GM19324 (cell line): ENCODE data around the gene RASSF7.
A peak's percentile ranks its signal among the peaks of the same experiment; 100 is the strongest.
"Not testable (repeated sequence)": the region's sequence is repeated elsewhere in the genome, so short reads cannot be mapped to it uniquely, and the experiment has no call there.

Source experiments
- ATAC-seq: cut with Tn5 transposase; IDR thresholded peaks from one replicate; pipeline ENCODE4 v1.9.1; 2021; ENCODE audit warnings: mild to moderate bottlenecking, moderate library complexity; ENCODE audit not compliant: unreplicated experiment, low FRiP score

The RASSF7 gene

GRCh38 chr11:560305-561147, at the start of gene RASSF7, which contains the start of gene LMNTD2:
RASSF7 (plus strand) TSS chr11:560970; CDS start chr11:561769, 799 bp downstream.
LMNTD2 (minus strand) TSS chr11:560738; CDS start chr11:560716, 22 bp downstream.
- ATAC-seq: peak; percentile 77

DNA sequence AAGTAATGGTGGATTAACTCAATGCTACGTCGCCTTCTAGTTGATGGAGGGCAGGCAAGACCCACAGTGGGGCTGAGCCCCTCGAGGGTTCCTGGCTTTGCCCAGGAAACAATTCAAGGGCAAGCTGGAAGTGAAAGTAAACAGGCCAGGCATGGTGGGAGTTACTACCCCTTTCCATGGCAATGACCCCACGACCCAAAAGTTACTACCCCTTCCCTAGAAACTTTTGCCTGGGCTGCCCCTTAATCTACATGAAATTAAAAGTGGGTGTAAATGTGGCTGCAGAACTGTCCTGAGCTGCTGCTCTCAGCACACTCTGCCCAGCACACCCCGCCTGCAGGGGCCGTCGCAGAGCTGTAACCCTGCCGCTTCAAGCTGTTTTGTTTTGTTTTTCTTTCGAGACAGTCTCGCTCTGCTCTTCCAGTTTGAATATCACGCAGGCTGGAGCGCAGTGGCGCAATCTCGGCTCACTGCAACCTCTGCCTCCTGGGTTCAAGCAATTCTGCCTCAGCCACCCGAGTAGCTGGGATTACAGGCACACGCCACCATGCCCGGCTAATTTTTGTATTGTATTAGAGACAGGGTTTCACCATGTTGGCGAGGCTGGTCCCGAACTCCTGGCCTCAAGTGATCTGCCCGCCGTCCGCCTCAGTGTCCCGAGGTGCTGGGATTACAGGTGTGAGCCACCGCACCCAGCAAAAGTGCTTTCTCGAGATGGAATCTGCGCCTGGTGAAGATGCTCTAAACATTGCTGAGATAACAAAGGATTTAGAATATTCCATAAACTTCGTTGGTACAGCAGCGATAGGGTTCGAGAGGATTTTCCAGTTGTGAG, 47.8 kb upstream of the RASSF7 start:
- ATAC-seq: no peak

GRCh38 chr11:514606-515005, 46.2 kb upstream of the RASSF7 start:
- ATAC-seq: no peak

DNA sequence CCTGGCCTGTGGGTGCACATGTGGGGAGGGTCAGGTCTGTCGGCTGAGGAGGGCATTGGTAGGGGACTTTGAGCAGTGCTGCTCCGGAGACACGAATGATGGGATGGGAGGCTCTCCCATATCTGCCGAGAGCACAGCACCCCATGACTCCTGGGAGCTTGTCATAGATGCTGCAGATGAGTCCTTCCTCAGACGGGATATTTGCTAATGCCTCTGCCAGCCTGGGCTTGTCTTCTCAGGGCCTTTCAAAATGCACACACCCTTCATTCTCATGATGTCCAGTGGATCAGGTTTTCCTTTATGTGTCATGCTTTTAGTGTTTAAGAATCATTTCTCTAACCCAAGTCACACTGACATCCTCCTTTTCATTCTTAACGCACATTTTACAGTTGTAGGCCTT, 45.6 kb upstream of the RASSF7 start:
- ATAC-seq: no peak

- ATAC-seq: no peak
Observed at GRCh38 chr11:516400-516799, 44.4 kb upstream of the RASSF7 start.

DNA sequence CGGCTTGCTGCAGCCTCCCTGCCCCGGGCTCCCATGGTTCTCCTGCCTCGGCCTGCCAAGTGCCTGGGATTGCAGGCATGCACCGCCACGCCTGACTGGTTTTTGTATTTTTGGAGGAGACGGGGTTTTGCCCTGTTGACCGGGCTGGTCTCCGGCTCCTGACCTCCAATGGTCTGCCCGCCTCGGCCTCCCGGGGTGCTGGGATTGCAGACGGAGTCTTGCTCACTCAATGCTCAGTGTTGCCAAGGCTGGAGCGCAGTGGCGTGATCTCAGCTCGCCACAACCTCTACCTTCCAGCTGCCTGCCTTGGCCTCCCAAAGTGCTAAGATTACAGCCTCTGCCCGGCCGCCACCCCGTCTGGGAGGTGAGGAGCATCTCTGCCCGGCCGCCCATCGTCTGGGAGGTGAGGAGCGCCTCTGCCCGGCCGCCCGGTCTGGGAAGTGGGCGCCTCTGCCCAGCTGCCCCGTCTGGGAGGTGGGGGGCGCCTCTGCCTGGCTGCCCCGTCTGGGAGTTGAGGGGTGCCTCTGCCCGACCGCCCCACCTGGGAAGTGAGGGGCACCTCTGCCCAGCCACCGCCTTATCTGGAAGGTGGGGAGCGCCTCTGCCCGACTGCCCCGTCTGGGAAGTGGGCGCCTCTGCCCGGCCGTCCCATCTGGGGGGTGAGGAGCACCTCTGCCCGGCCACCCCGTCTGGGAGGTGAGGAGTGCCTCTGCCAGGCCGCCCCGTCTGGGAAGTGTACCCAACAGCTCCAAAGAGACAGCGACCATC, 43.7 kb upstream of the RASSF7 start:
- ATAC-seq: not testable (repeated sequence)

DNA sequence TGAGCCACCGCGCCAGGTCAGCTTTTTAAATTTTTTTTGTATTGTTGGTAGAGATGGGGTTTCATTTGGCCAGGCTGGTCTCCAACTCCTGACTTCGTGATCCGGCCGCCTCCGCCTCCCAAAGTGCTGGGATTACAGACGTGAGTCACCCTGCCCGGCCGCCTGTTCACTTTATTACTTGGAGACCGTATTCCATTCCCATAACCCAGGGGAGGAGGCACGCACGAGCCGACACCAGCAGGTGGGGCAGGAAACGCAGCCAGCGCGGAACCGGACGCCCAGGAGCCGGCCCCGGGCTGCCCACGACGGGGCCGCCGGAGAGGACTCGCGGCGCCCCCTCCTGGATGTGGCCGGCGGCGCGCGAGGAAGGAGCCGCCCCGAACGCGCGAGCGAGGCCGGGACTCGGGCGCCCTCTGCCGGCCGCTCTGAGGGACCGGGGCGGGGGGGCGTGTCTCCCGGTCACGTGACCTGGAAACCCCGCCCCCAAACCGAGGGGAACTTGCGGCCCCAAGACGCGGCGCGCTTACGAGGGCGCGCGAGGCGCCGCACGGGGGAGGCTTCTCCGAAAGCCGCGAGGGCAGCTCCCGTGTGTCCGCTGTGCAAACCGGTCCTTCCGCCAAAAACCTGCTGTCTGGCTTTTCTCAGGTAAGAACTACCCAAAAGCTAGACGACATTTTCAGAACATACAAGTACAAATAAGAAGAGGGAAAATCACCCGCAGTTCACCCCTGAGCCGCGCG, 42.1 kb upstream of the RASSF7 start:
- ATAC-seq: peak; percentile 83

GRCh38 chr11:520428-521176, 40.2 kb upstream of the RASSF7 start:
- ATAC-seq: no peak

DNA sequence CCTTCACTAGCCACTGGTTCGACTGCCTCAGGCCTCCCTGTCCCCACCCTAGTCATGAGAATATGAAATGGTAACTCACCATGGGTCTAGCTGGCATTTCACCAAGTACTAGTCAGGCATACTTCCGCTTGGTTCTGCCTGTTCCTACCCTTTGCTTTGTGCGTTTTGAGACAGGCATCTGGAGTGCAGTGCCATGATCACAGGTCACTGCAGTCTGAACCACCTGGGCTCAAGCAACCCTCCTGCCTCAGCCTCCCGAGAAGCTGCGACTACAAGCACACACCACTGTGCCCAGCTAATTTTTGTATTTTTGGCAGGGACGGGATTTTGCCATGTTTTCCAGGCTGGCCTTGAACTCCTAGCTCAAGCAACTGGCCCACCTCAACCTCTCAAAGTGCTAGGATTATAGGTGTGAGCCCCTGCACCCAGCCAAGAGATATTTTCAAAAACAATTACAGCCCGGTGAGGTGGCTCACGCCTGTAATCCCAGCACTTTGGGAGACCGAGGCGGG, 39.5 kb upstream of the RASSF7 start:
- ATAC-seq: no peak

GRCh38 chr11:526192-526591, 34.6 kb upstream of the RASSF7 start:
- no peak for ATAC-seq

- no peak for ATAC-seq
Observed at GRCh38 chr11:528166-528814, 32.5 kb upstream of the RASSF7 start.

GRCh38 chr11:528815-529727, 31.7 kb upstream of the RASSF7 start:
- no peak for ATAC-seq

- no peak for ATAC-seq
Observed at GRCh38 chr11:529728-530411, 30.9 kb upstream of the RASSF7 start.

DNA sequence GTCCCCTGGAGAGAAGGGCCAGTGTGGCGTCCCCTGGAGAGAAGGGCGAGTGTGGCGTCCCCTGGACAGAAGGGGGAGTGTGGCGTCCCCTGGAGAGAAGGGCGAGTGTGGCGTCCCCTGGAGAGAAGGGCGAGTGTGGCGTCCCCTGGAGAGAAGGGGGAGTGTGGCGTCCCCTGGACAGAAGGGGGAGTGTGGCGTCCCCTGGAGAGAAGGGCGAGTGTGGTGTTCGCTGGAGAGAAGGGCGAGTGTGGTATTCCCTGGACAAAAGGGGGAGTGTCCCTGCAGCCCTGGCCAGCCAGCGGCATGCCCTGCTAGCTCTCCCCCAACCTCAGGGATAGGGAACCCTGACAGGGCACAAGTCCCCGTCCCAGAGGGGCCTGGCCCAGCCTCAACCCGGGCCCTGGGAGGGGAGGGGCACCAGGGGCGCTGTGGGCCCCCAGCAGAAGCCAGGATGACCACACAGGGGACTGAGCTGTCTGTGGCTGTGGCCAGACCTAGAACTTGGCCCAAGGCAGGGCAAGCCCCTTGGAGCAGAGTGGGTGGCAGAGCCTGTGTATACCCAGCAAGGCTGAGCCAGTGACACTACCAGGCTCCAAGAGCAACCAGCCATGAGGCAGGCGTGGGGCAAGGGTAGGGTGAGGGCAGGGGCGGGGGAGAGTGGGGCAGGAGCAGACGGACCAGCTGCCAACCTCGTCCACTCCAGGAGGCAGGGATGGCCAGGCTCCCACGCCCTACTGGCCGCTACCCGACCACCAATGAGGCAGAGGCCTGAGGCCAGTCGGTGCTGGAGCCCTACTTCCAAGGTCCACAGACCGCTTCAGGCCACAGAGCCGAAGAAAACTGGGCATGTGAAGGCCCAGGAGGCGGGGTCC, 29.6 kb upstream of the RASSF7 start:
- ATAC-seq: no peak

DNA sequence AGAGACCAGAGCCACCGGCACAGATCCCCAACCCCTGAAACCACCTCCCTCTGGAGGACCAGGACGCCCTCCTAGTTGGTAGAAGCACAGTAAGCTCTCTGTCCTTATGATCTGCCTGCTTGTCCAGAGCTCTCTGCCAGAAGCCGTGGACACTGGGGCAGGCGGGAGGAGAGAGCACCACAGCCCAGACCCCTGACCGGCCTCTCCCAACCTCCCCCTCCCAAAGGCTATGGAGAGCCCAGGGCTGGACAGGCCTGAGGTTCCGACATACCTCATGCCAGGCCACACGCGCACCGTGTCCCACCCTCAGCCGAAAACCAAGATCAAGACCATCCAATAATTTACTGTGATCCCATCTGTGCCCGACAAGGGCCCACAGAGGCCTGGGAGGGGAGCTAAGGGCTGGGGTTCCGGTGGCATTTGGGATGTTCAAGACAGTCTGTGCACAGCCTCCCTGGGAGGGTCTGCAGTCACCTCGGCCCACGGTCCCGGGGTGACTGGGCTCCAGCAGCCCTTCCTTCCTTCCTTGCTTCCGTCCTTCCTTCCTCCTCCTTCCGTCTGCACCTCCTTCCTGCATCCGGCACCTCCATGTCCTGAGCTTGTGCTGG, 28.7 kb upstream of the RASSF7 start:
- ATAC-seq: no peak

GRCh38 chr11:532527-532985, 28.2 kb upstream of the RASSF7 start:
- no peak for ATAC-seq
